GM18519 (cell line): ENCODE results near the gene RPL5.
"Not testable (repeated sequence)": the region's sequence is repeated elsewhere in the genome, so short reads cannot be mapped to it uniquely, and the experiment has no call there.

Experiments
- ATAC-seq: cut with Tn5 transposase; IDR thresholded peaks from one replicate; pipeline ENCODE4 v1.9.1; 2021; ENCODE audit warnings: mild to moderate bottlenecking, moderate library complexity; ENCODE audit not compliant: unreplicated experiment, low FRiP score

The RPL5 gene

DNA sequence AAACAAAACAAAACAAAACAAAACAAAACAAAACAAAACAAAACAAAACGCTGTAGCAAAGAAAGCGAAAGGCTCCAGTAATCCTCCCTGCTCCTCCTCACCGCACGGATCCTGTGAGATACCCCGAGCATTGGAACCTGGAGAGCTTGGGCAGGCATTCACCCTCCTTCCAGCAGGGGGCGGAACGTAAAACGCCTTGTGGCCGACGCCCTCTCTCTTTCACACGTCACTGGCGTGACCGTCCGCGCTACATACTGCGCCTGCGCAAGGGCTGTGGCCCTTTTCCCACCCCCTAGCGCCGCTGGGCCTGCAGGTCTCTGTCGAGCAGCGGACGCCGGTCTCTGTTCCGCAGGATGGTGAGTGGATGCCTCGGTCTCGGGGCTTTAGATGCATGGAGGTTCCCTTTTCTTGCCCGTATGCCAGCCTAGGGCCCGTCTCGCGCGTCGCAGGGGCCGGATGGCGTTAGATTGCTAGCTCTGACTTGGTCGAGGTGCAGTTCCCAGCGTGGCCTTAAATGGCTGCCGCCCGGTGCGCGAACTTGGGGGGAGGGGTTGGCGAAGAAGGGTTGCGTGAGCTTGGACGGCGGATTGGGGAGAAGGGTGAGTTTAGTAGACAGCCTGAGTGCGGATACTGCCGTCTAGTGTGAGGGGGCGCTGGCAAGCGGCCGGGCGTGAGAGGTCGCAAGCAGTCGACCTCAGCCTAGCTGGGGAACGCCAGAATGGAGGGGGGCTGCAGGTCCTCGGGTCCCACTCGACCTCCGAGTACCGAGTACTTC, at the start of gene RPL5:
Gene RPL5, plus strand, starts transcription at position 279 of the 775 bp plus-strand sequence. Its CDS starts 75 bp downstream, at position 354.
- ATAC-seq = peak; percentile 88

GRCh38 chr1:92783550-92783949, 48.3 kb upstream of the RPL5 start:
- ATAC-seq = not testable (repeated sequence)

DNA sequence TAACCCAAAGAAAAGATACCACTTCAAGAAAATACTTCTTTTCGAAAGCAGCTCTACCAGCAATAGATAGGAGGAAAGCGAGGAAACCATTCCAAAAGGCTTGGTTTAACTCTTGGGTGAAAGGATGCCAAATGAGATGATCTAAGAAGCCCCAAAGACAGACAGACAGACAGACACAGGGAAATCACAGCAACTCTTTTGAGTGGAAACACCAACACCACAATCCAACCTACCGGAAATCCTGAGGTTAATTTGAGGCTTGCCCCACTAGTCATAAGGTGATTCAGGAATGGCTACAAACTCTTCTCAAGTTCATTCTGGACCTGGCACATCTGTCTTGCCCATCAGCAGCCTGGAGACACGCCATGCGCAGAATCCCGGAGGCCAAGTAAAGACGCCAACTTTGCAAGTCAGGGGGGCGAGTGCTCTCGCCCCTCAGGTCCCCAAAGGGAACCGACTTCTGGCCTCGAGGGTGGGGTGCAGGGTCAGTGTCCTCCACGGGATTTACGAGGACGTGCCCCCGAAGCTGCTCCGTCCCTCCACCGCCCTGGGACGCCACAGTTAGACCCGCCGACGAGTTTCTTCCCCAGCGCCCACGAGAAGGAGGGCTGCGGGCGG, 47.7 kb upstream of the RPL5 start:
- no peak for ATAC-seq

- ATAC-seq = peak; percentile 88
Measured at GRCh38 chr1:92784639-92785500, 47.0 kb upstream of the RPL5 start, which contains the start of gene EVI5. EVI5 (minus strand) TSS chr1:92785108; CDS start chr1:92736546, 48,562 bp downstream.

DNA sequence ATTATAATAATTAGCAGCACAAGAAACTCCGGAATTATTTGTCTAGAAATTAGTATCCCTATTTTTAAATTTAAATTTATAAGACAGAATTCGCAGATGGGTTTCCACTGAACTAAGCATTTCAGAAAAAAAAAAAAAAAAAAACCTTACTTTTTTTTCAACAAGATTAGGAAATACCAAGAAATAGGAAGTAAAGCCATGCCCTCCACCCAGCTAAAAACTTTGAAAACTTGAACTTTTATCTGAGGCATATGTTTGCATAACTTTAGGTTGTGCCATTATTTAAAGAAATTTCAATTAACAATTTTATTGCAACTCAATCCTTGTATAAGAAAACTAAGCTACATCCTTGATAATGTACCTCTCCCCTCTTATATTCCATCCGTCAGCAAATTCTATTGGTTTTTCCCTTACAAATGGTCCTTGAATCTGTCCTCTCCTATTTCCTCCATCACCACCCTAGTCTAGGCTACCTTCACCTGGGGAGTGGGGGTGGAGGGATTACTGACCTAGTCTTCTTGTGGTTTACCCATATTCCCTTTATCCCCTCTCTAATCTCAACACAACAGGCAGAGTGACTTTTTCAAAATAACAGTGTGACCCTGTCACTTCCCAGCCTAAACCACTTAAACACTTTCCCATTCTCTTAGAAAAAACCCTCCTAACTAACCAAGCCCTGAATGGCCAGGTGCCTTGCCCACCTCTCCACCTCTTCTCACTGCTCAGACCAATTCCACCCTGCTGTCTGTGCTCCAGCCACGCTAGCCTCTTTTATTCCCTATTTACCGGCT, 45.5 kb upstream of the RPL5 start:
- ATAC-seq = no peak

GRCh38 chr1:92790081-92790480, 41.8 kb upstream of the RPL5 start:
- no peak for ATAC-seq

DNA sequence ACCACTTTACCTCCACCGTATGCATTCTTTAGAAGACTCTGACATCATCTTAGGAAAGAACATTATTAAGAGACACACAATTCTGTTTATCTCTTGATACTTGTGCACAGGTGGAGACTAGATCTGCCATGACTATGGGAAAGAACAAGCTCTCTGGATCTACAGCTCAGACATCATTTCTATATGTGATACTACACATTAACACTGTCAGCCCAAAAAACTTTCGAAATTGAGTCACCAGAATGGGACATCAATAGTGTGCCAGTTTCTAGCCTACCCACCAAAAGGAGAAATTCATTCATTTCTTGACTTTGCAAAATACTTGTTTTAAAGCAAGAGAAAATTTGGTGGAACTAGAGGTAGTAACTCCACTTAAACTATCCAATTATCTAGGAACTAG, 41.0 kb upstream of the RPL5 start:
- no peak for ATAC-seq

DNA sequence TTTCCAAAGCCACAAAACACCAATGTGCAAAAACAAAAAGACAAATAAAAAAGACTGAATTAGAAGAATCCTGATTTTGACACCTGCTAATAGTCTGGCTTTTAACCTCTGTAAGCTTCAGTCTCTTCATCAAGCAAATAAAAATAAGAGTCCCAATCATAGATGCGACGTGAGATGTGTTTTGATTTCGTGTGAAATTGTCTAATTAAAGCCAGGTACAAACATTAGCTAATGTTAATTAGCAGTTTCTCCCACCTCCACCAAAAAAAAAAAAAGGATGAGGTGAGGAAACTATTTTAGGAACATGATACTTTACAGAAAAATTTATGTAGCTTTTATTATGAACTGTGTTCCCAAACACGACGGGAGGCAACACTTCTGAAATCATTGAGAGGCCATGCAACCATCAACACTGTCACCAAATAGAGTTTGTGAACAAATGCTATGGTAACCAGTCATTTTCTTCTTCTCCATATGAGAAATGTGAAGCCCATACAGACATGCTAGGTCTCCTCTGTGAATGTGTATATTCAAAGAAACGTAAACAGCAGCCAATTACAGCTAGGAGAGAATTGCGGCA, 40.3 kb upstream of the RPL5 start:
- ATAC-seq = no peak

GRCh38 chr1:92792340-92792782, 39.5 kb upstream of the RPL5 start:
- no peak for ATAC-seq

GRCh38 chr1:92795166-92795565, 36.7 kb upstream of the RPL5 start:
- ATAC-seq = no peak

GRCh38 chr1:92797297-92797696, 34.5 kb upstream of the RPL5 start:
- ATAC-seq = no peak

GRCh38 chr1:92797961-92798360, 33.9 kb upstream of the RPL5 start:
- ATAC-seq = no peak

GRCh38 chr1:92803140-92803887, 28.5 kb upstream of the RPL5 start:
- no peak for ATAC-seq

- no peak for ATAC-seq
Measured at GRCh38 chr1:92804721-92805201, 27.1 kb upstream of the RPL5 start.

DNA sequence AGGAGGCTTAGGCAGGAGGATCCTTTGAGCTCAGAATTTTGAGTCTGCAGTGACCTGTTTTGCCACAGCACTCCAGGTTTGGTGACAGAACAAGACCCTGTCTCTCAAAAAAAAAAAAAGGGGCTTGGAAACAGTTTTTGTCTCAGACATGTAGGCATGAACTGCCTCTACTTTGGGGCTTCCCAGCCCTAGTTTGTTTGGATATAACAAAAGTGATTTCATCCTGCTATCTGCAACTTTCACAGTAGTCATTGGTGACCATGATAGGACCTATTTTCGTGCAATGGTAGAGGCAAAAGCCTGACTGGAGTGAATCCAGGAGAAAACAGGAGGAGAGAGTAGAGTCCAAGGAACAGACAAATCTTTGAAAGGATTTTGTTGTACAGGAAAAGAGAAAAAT, 26.6 kb upstream of the RPL5 start:
- no peak for ATAC-seq

- ATAC-seq = no peak
Measured at GRCh38 chr1:92808381-92808780, 23.5 kb upstream of the RPL5 start.

GRCh38 chr1:92816732-92817131, 15.1 kb upstream of the RPL5 start:
- no peak for ATAC-seq

- no peak for ATAC-seq
Measured at GRCh38 chr1:92817137-92817697, 14.6 kb upstream of the RPL5 start.
